Esophagus squamous epithelium (tissue), 5 donors: ENCODE measurements around the gene DDX20. TPM values are rescaled to one million over a fixed set of nuclear protein-coding genes. Genes with fewer than 3 reads are reported as not detected.

Experiments used
- DNase-seq: peaks from one replicate; lab custom pipeline; 2025; lab: John Stamatoyannopoulos, UW
- H3K27ac ChIP-seq, 4 donors: fragments of 200-600 bp; sonication (generic); one replicate each; pipeline ENCODE4 v1.5.1; 2016 to 2019; ENCODE audit warnings: mild to moderate bottlenecking in 1 of 4
- H3K27me3 ChIP-seq, 4 donors: fragments of 200-600 bp; sonication (generic); 1 replicate in 3 of 4; 2 replicates in 1 of 4; pipeline versions ENCODE4 v1.5.1 to v1.6.0; 2017 to 2021; ENCODE audit warnings: antibody characterized with exemption in 1 of 4
- H3K36me3 ChIP-seq, 3 donors: fragments of 200-600 bp; sonication (generic); one replicate each; pipeline ENCODE4 v1.5.1; 2016 to 2019
- H3K4me1 ChIP-seq, 3 donors: fragments of 200-600 bp; sonication (generic); one replicate each; pipeline ENCODE4 v1.5.1; 2017 to 2019
- H3K4me3 ChIP-seq, 4 donors: fragments of 200-600 bp; sonication (generic); 1 replicate in 3 of 4; 2 replicates in 1 of 4; pipeline ENCODE4 v1.5.1; 2016 to 2019; ENCODE audit warnings: mild to moderate bottlenecking in 2 of 4, moderate library complexity in 1 of 4
- H3K9me3 ChIP-seq, 3 donors: fragments of 200-600 bp; sonication (generic); one replicate each; pipeline ENCODE4 v1.5.1; 2016 to 2019
- CTCF ChIP-seq, 6 experiments: fragments of 450-650 bp in 4 of 6; fragments of 200-600 bp in 2 of 6; sonication (generic) in 2 of 6; IDR thresholded peaks; one replicate each; pipeline ENCODE4 v1.5.1; 2016 to 2019; ENCODE audit warnings: antibody characterized with exemption in 6 of 6, mild to moderate bottlenecking in 4 of 6, moderate library complexity in 4 of 6
- POLR2A ChIP-seq, 4 donors: fragments of 450-650 bp; IDR thresholded peaks; one replicate each; pipeline ENCODE4 v1.6.1; 2017; ENCODE audit warnings: antibody characterized with exemption in 4 of 4, mild to moderate bottlenecking in 4 of 4, moderate library complexity in 3 of 4
- WGBS, 2 donors: methylation state at CpG; one replicate each; pipeline ENCODE4 v1.1.5; 2018; 5-methylcytosine and 5-hydroxymethylcytosine counted together
- intact Hi-C: fragments of 100-400 bp; cut with DNase I; formaldehyde crosslinking; loops from one replicate; pipeline ENCODE4 v1.15.0; 2022
- small RNA-seq, 4 donors: library from RNA; depleted of rRNA; stranded (forward); fragments of <200 nt; gene quantifications; one replicate each; pipeline ENCODE3, GENCODE V24; 2016
- total RNA-seq, 4 donors: library from RNA; depleted of rRNA; stranded (reverse); fragments of >200 nt; gene quantifications; one replicate each; pipeline ENCODE4 v1.1.0, GENCODE V29; 2016
- donor health status: DM: yes; HTN: yes; CAD: no.

DDX20 gene
- total RNA-seq, 4 donors from 2014 or later: 7.2 to 23.8 (median 11.5) TPM

GRCh38 chr1:111814642-111815041 lies 58.9 kb downstream of the DDX20 start:
- Histone ChIP-seq H3K36me3 (no peaks in the 10 kb centered on the region), H3K27me3 (no peaks in the 10 kb centered on the region), H3K4me1 (no peaks in the 10 kb centered on the region), H3K9me3 (no peaks in the 10 kb centered on the region), H3K4me3 (no peak overlapping the region), H3K27ac (no peak overlapping the region)
- DNase-seq: no peak
- intact Hi-C loops: no loop called here
- WGBS, 2 donors: 81 to 100% methylated on average over 3 of the region's 3 CpGs
- TF ChIP-seq CTCF (IDR thresholded peaks at IDR 0.05) (no peak), POLR2A (IDR thresholded peaks at IDR 0.05) (no peak)

Small RNA genes within 50 kb of the gene (small RNA-seq; reads per million reads assigned to genes)
- 0.36 to 1.1 (median 0.50) reads per million in 4 donors for gene INKA2

Other genes with a start within 250 kb of the DDX20 start
- gene RAP1A, start 136.1 kb upstream of the DDX20 start, total RNA-seq: 100 to 1,000 TPM in 1 of 4 donors, 10 to 100 TPM in 3; 24.3 to 111 (median 43.3) TPM
- 1 to 10 TPM; 2.1 to 4.6 (median 3.9) TPM for gene INKA2, start 16.5 kb upstream of the DDX20 start, total RNA-seq
- gene KCND3, start 233.8 kb downstream of the DDX20 start, total RNA-seq: 1 to 10 TPM; 2.4 to 6.0 (median 3.9) TPM